ENCODE measurements around the gene NUMB.

NUMB gene

GRCh38 chr14:73372529-73372928, 85.8 kb downstream of the NUMB start:
- no peak overlapping the region for H3K4me3 ChIP-seq (ENCODE audit: low read depth, low read length)
- in situ Hi-C loops (cut with HindIII; ENCODE audit: low sequenced_read_pairs): no loop called here
- TF ChIP-seq CTCF (IDR thresholded peaks at IDR 0.05; ENCODE audit: low read depth, low read length, missing control alignments): no peak
- DNase-seq (ENCODE audit: low read depth): no peak

- no peak for DNase-seq (ENCODE audit: low read depth)
- in situ Hi-C loops (cut with HindIII; ENCODE audit: low sequenced_read_pairs): no loop called here
- no peak overlapping the region for H3K4me3 ChIP-seq (ENCODE audit: low read depth, low read length)
- TF ChIP-seq CTCF (IDR thresholded peaks at IDR 0.05; ENCODE audit: low read depth, low read length, missing control alignments): no peak
These were observed 87.8 kb downstream of the NUMB start for GRCh38 chr14:73370561-73370960.

- no peak for TF ChIP-seq CTCF (IDR thresholded peaks at IDR 0.05; ENCODE audit: low read depth, low read length, missing control alignments)
These were observed 88.9 kb downstream of the NUMB start for GRCh38 chr14:73369428-73369827.

GRCh38 chr14:73368616-73369015, 89.7 kb downstream of the NUMB start:
- H3K4me3 ChIP-seq (ENCODE audit: low read depth, low read length): no peak overlapping the region
- DNase-seq (ENCODE audit: low read depth): no peak
- TF ChIP-seq CTCF (IDR thresholded peaks at IDR 0.05; ENCODE audit: low read depth, low read length, missing control alignments): no peak
- in situ Hi-C loops (cut with HindIII; ENCODE audit: low sequenced_read_pairs): no loop called here

More at GRCh38 chr14:73369428-73369827, 88.9 kb downstream of the NUMB start:
- no peak overlapping the region for H3K4me3 ChIP-seq (ENCODE audit: low read depth, low read length)
- in situ Hi-C loops (cut with HindIII; ENCODE audit: low sequenced_read_pairs): no loop called here
- DNase-seq (ENCODE audit: low read depth): no peak

- peak; percentile 27 for DNase-seq (ENCODE audit: low read depth)
- TF ChIP-seq CTCF (IDR thresholded peaks at IDR 0.05; ENCODE audit: low read depth, low read length, missing control alignments): no peak
- in situ Hi-C loops (cut with HindIII; ENCODE audit: low sequenced_read_pairs): no loop called here
- no peak overlapping the region for H3K4me3 ChIP-seq (ENCODE audit: low read depth, low read length)
These were observed 92.6 kb downstream of the NUMB start for GRCh38 chr14:73365727-73366126.

- in situ Hi-C loops (cut with HindIII; ENCODE audit: low sequenced_read_pairs): no loop called here
- TF ChIP-seq CTCF (IDR thresholded peaks at IDR 0.05; ENCODE audit: low read depth, low read length, missing control alignments): no peak
- H3K4me3 ChIP-seq (ENCODE audit: low read depth, low read length): no peak overlapping the region
- DNase-seq (ENCODE audit: low read depth): no peak
These were observed 93.8 kb downstream of the NUMB start for GRCh38 chr14:73364559-73364958.

- no peak for TF ChIP-seq CTCF (IDR thresholded peaks at IDR 0.05; ENCODE audit: low read depth, low read length, missing control alignments)
- DNase-seq (ENCODE audit: low read depth): no peak
- no peak overlapping the region for H3K4me3 ChIP-seq (ENCODE audit: low read depth, low read length)
- in situ Hi-C loops (cut with HindIII; ENCODE audit: low sequenced_read_pairs): no loop called here
These were observed 98.9 kb downstream of the NUMB start for GRCh38 chr14:73359445-73359844.

All from astrocyte of the cerebellum (primary cell).